Hematopoietic multipotent progenitor cell treated with erythropoietin and hydrocortisone succinate and interleukin-3 and kit ligand, for 4 days (in vitro differentiated cells): ENCODE data around the gene PDCD11.

ENCODE experiments used
- DNase-seq: peaks from one replicate; pipeline ENCODE4 v3.0.0-alpha.2; 2015

Gene PDCD11

DNA sequence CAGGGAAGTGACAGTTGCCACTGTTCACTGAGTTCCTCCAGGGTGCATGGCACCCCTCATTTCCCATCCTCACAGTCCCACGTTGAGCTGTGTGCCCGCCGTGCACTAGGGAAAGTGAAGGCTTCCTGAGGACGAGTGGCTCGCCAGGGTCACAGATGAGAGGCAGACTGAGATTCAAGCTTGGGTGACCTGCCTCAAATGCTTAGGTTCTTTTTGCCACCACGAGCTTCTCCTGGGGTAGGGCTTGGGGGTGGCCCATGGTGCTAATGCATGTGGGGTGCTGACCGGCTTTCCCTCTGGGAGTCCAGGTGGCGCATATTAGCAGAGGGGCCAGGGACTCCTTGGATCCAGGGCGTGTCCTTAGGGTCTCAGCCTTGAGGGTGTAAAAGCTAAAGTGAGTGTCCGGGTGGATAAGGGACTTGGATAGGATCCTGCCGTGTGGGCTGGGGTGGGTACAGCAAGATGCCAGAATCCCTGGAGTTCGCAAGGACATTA, 53.8 kb downstream of the PDCD11 start:
- DNase-seq = no peak

DNA sequence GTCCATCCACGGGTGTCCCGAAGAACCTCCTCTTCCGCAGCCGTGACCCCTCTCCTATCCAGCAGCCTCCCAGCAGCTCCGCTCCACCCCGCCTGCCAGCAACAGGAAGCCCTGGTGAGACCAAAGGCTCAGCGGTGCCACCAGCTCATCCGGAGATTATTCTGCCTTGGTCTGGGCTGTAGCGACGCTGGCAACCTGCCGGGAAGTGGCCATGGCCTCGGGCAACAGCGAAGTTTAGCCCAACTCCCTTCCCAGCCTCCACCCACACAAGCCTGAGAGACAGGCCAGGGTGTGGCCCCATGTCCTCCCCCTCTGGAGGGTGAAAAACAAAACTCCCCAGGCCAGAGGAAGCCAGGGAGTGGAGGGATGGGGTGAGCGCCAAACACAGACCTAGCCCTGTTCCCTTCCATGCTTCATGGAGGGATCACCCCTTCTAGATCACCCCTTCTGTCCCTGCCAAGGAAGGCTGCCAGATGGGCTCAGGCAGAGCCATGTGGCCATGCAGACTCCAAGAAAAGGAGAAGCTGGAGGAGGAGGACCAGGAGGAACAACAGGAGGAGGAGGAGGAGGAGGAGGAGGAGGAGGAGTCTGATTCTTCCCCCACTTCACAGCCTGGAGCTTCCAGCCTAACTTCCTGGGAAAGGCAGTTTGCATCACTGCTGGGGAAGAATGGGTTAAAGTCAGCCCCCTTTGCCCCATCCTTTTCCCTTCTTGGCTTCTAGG, 54.8 kb downstream of the PDCD11 start:
- DNase-seq = peak; percentile 79

- DNase-seq = peak; percentile 79
These were observed 55.5 kb downstream of the PDCD11 start, which contains the start of gene CALHM2 for GRCh38 chr10:103451831-103452505. Gene CALHM2, minus strand, starts transcription at chr10:103452370. Its CDS starts 2,429 bp downstream, at chr10:103449941.

GRCh38 chr10:103452506-103453230, 56.2 kb downstream of the PDCD11 start:
- DNase-seq = no peak

DNA sequence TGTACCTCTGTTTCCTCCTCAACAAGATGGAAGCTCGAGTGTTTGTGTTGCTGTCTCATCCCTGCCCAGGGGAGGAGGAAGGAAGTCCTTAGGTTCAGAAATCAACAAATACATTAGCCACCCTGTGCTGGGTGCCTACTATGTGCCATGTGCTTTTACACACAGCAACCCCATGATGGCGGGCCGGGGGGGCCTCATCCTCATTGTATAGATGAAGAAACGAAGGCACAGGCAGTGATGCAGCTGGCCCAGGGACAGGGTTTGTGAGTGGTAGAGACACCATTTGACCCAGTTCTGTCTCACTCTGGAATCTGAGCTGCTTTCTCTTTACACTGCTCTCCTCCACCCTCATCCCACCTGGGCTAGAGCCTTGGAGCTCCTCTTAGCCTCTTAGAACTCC, 57.6 kb downstream of the PDCD11 start:
- no peak for DNase-seq

DNA sequence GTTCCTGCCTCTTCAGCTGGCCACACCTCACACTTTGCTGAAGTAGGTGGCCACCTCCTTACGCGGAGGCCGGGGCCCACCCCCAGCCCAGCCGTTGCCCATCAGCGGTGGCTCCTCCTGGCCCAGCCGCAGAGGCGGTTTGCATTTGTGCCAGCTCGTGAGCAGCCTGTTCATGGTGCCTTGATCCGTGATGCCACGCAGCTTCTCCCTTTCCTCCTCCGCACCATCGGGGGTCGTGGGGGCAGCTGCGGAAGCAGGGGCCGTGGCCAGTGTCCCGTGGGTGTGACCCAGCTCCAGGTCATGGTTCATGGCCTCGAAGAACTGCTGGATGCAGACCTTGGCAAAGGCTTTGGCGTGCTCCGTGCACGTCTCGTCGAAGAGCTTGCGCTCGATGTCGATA, 58.8 kb downstream of the PDCD11 start:
- no peak for DNase-seq

DNA sequence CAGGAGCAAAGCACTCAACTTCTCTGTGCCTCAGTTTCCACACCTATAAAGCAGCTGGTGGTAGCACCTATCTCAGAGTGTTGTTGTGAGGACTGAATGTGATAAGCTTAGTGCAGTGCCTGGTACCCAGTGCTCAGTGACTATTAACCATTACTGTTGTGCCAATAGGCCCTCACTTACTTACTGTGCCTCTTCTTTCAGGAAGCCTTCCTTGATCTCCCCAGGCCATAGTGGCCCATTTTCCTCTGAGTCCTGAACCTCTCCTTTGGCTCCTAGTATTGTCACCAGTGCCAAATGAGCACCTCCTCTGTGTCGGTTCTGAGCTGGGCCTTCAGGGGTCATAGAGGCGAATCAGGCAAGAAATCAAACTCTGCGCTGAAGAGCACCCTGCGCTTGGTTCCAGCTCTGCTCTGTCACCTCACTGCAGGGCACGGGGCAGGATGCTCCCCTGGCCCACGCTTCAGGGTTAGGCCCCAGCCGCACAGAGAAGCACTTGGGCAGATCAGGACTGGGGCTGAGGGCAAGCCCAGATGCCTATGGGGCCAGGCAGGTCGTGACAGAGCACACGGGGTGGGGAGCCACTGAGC, 59.7 kb downstream of the PDCD11 start:
- no peak for DNase-seq

- DNase-seq = no peak
These were observed 60.8 kb downstream of the PDCD11 start for GRCh38 chr10:103457176-103457712.

DNA sequence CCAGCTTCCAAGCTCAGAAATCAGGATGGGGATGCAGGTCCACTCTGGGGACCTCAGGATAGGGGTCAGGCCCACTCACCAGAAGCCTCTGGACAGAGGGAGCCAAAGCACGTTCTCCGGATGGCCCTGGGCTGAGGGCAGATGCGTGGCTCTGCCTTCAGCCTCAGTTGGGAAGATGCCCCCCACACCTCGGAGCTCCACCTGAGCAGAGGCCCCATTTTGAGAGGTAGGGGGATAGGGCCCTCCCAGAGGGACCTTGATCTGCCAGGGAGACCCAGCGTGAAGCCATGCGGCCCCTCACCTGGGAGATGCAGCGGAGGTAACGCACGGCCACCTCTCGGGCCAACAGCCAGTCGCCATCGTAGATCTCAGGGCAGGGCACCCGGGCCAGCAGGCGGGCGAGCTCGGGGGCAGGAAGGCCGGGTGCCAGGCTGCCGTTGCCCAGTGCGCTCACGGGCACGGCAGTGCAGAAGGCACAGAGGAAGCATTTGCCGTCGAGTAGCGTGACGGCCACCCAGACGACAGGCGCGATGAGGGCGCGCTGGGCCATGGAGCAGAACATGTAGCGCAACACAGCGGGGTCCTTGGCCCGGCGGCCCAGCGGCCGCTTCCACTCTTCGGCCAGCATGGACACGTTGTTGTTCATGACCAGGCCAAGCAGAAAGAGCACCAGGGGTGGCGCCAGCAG, 61.6 kb downstream of the PDCD11 start:
- no peak for DNase-seq

DNA sequence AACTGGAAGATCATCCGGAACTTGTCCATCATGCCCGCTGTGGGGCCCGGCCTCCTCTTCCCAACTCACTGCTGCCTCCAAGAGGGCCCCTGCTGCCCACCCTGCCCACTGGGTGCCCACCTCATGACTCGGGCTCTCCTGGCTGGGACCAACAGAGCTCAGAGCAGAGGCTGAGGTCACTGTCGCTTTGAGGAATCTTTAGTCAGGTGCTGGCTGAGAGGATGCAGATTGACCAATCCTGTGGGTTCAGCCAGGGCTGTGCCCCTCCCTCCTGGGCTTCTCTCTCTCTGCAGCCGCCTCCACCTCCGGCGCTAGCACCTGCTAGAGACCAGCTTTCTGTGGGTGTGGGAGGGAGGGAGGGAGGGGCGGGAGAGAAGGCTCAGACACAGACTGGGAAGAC, 62.3 kb downstream of the PDCD11 start, which contains the start of gene CALHM1:
Gene CALHM1, minus strand, starts transcription at position 181 of the 400 bp plus-strand sequence. Its CDS starts 149 bp downstream, at position 32.
- DNase-seq = peak; percentile 18

DNA sequence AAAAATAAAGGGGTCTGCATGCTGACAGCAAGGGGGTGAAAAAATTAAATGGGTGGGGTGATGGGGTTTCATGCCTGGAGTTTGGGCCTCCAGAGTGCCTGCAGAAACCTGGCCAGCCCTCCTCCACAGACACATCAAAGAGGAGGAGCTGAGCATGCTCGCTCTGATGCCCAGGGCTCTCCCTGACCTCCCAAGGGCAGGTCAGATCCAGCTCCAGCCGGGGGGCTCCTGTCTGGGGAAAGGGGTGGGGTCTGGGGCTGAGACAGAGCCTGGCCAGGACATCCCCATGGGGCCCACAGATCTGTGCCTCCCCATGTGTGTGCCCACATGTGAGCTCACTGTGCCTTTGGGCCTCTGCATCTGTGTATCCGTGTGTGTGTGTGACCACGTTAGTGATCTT, 63.2 kb downstream of the PDCD11 start:
- no peak for DNase-seq

- no peak for DNase-seq
These were observed 67.1 kb downstream of the PDCD11 start for GRCh38 chr10:103463499-103463898.

DNA sequence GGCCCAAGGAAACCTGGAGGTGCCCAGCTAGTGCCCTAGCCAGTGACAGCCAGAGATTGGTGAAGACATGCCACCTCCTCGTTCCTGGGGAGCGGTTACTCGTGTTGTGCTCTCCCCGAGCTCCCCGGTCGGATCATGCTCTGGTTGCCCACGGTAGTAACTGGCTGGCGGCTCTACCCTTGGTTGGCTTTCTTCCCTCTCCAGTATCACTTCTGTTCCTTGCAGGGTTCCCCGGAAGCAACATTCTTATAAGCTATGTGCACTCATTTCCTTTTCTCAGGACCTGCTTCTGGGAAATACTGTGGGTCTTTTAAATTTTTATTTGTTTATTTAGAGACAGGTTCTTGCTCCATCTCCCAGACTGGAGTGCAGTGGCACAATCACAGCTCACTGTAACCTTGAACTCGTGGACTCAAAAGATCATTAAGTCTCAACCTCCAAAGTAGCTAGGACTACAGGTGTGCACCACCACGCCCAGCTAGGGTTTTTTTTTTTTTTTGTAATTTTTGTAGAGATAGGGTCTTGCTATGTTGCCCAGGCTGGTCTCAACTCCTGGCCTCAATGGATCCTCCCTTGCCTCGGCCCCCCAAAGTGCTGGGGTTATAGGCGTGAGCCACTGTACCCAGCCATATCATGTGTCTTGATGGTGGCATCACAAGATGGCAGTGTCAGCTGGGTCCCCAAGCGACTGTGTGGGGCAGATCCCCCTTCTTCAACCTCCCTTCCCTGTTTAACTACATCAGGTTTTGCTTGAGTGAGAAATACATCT, 69.2 kb downstream of the PDCD11 start:
- no peak for DNase-seq

DNA sequence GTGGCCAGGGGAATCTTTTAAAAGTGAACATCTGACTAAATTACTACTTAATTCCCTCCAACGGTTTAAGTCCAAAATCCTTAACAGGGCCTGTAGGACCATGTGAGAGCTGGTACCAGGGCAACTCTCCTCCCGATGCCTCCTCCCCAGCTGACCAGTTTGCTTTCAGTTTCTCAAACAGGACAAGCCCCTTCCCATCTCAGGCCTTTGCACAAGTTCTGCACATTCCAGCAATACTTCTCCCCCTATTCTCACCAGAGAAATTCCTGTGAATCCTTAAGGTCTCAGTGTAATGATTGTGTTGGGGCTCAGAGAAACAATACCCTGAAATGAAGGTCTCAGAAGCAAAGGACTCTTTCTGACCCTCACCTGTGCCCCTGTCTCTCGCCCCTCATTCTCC, 70.3 kb downstream of the PDCD11 start:
- DNase-seq = no peak

GRCh38 chr10:103467406-103467805, 71.0 kb downstream of the PDCD11 start:
- DNase-seq = no peak

DNA sequence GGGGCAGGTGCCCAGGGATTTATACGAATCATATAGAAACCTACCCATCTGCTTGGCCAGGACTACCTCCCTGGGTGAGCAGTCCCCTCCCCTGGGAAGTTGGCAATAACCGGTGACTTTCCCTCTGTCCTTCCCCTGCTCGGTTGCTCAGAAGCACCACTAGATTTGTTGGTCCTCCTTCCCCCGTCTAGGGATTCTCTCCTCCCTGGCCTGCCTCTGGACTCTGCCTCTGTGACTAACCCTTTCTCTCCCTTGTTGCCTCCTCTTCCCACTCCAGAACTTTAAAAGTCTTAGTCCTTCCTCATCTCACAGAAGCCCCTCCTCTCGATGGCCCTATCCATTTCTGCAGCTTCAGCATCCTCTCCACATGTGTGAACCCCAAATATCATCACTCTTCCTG, 72.8 kb downstream of the PDCD11 start:
- DNase-seq = no peak

- DNase-seq = peak; percentile 91
These were observed 74.6 kb downstream of the PDCD11 start for GRCh38 chr10:103470761-103471653.

GRCh38 chr10:103472005-103472404, 75.6 kb downstream of the PDCD11 start:
- DNase-seq = no peak

GRCh38 chr10:103473261-103473671, 76.8 kb downstream of the PDCD11 start:
- DNase-seq = no peak

DNA sequence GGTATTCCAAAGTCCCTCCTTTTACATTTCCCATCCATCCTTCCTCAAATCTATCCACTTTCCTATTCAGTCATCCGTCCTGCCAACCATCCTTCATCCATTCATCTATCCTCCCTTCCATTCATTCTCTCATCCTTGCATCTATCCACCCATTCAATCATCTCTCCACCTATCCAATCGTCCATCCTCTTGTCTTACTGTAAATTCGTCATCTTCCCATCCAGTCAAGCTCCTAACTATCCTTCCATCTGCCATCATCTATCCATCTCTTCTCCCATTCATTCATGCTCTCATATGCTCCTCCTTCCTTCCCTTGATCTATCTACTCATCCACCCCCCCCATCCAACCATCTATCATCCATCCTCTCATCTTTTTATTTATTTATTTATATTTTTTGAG, 77.7 kb downstream of the PDCD11 start:
- no peak for DNase-seq
